Lower lobe of right lung (tissue), 2 donors: ENCODE data around the gene NRIP1. TPM values are rescaled to one million over a fixed set of nuclear protein-coding genes. Genes with fewer than 3 reads are reported as not detected.
"Not testable (repeated sequence)": the region's sequence is repeated elsewhere in the genome, so short reads cannot be mapped to it uniquely, and the experiment has no call there.

Experiments used
- ATAC-seq, 2 donors: fragments of 200-7000 bp; cut with Tn5 transposase; one replicate each; pipeline ENCODE4 v1.9.1; 2020 to 2022; ENCODE audit warnings: mild to moderate bottlenecking in 2 of 2, moderate library complexity in 2 of 2
- DNase-seq: peaks from one replicate; pipeline ENCODE4 v3.0.0-alpha.2; 2020
- H3K27ac ChIP-seq: fragments of 200-600 bp; one replicate; pipeline ENCODE4 v1.8.0; 2022
- H3K27me3 ChIP-seq: fragments of 200-600 bp; one replicate; pipeline ENCODE4 v1.8.0; 2022; ENCODE audit warnings: low read depth
- H3K36me3 ChIP-seq: fragments of 200-600 bp; one replicate; pipeline ENCODE4 v1.8.0; 2022; ENCODE audit warnings: mild to moderate bottlenecking
- H3K4me1 ChIP-seq: fragments of 200-600 bp; one replicate; pipeline ENCODE4 v1.8.0; 2022
- H3K4me3 ChIP-seq: fragments of 200-600 bp; one replicate; pipeline ENCODE4 v1.8.0; 2022; ENCODE audit warnings: mild to moderate bottlenecking
- H3K9me3 ChIP-seq: fragments of 200-600 bp; one replicate; pipeline ENCODE4 v1.8.0; 2022
- CTCF ChIP-seq: fragments of 200-600 bp; IDR thresholded peaks from one replicate; pipeline ENCODE4 v1.8.0; 2022; ENCODE audit warnings: antibody characterized with exemption, mild to moderate bottlenecking
- intact Hi-C: fragments of 100-400 bp; cut with DNase I; formaldehyde crosslinking; loops from one replicate; pipeline ENCODE4 v1.11.0; 2022
- total RNA-seq: library from RNA; stranded (reverse); fragmentation: NEBNext Ultra II Directional; extraction: Animal tissue kit (Norgen Biotek cat#: 25700); gene quantifications from one replicate; pipeline ENCODE4 v1.2.1, GENCODE V29; 2021
- donor health status: DM: no; HTN: yes; CAD: no; lungs with severe emphysema.

NRIP1 gene
- total RNA-seq, 1 donor from 2014 or later, result 60.0 TPM

GRCh38 chr21:15037095-15037899 lies 27.5 kb downstream of the NRIP1 start:
- TF ChIP-seq CTCF, result no peak
- no peaks in the 10 kb centered on the region for H3K27me3 ChIP-seq
- H3K4me3 ChIP-seq, result no peak overlapping the region
- ATAC-seq, result no peak
- H3K4me1 ChIP-seq, result peaks cover 18% of the 10 kb centered on the region
- intact Hi-C loops, result no loop called here
- no peak for DNase-seq
- H3K9me3 ChIP-seq, result no peaks in the 10 kb centered on the region
- H3K36me3 ChIP-seq, result no peaks in the 10 kb centered on the region
- H3K27ac ChIP-seq, result no peak overlapping the region

- H3K27ac ChIP-seq, result no peak overlapping the region
- ATAC-seq, result no peak
Measured at GRCh38 chr21:15036189-15036588, 28.6 kb downstream of the NRIP1 start.

GRCh38 chr21:15034126-15034853 lies 30.5 kb downstream of the NRIP1 start:
- ATAC-seq, result no peak
- Histone ChIP-seq H3K27ac (no peak overlapping the region), H3K4me1 (peaks cover 18% of the 10 kb centered on the region), H3K4me3 (no peak overlapping the region), H3K27me3 (no peaks in the 10 kb centered on the region), H3K36me3 (no peaks in the 10 kb centered on the region), H3K9me3 (no peaks in the 10 kb centered on the region)
- no peak for DNase-seq
- intact Hi-C loops, result no loop called here
- no peak for TF ChIP-seq CTCF

More at GRCh38 chr21:15036189-15036588, 28.6 kb downstream of the NRIP1 start:
- no peak for TF ChIP-seq CTCF
- Histone ChIP-seq H3K27me3 (no peaks in the 10 kb centered on the region), H3K4me1 (peaks cover 18% of the 10 kb centered on the region), H3K36me3 (no peaks in the 10 kb centered on the region), H3K4me3 (no peak overlapping the region), H3K9me3 (no peaks in the 10 kb centered on the region)
- intact Hi-C loops, result no loop called here
- no peak for DNase-seq

GRCh38 chr21:15031790-15032357 lies 32.9 kb downstream of the NRIP1 start:
- Histone ChIP-seq H3K4me3 (no peak overlapping the region), H3K36me3 (no peaks in the 10 kb centered on the region), H3K27me3 (no peaks in the 10 kb centered on the region), H3K4me1 (peaks cover 24% of the 10 kb centered on the region), H3K27ac (no peak overlapping the region), H3K9me3 (no peaks in the 10 kb centered on the region)
- intact Hi-C loops, result no loop called here
- no peak for TF ChIP-seq CTCF
- ATAC-seq (no peak), DNase-seq (no peak)

GRCh38 chr21:15031362-15031761 lies 33.4 kb downstream of the NRIP1 start:
- H3K27me3 ChIP-seq, H3K27ac ChIP-seq, intact Hi-C loops, H3K36me3 ChIP-seq, H3K4me3 ChIP-seq, H3K9me3 ChIP-seq, ATAC-seq, DNase-seq: not testable (repeated sequence)
- H3K4me1 ChIP-seq, result peaks cover 24% of the 10 kb centered on the region

GRCh38 chr21:15030861-15031260 lies 33.9 kb downstream of the NRIP1 start:
- intact Hi-C loops, DNase-seq, ATAC-seq, H3K4me3 ChIP-seq, H3K27ac ChIP-seq, H3K36me3 ChIP-seq, H3K27me3 ChIP-seq, H3K9me3 ChIP-seq: not testable (repeated sequence)
- H3K4me1 ChIP-seq, result peaks cover 19% of the 10 kb centered on the region
